SK-N-SH (cell line): Measurements from ENCODE around the gene RIPK4. TPM values are rescaled to one million over a fixed set of nuclear protein-coding genes. Genes with fewer than 3 reads are reported as not detected.
"Not testable (repeated sequence)": the region's sequence is repeated elsewhere in the genome, so short reads cannot be mapped to it uniquely, and the experiment has no call there.

Source experiments
- CTCF ChIA-PET: fragments of 300-600, 350-600 bp; formaldehyde crosslinking; extraction: SDS; loops from one replicate; lab custom pipeline; 2021; lab: Yijun Ruan, JAX
- POLR2A ChIA-PET: fragments of 350-600 bp; sonication (Branson Sonifier 250); formaldehyde crosslinking; extraction: SDS; loops from one replicate; lab custom pipeline; 2020; ENCODE audit warnings: antibody characterized with exemption, inconsistent platforms; lab: Yijun Ruan, JAX
- DNase-seq: peaks from one replicate; pipeline ENCODE4 v3.0.0; 2012
- H2AFZ ChIP-seq: fragments of 200-600 bp; sonication (generic); 2 replicates; pipeline ENCODE4 v1.8.1; 2016; ENCODE audit warnings: antibody characterized with exemption, mild to moderate bottlenecking, low read depth
- H3F3A ChIP-seq: fragments of 200-600 bp; sonication (generic); replicated peaks from 2 replicates; pipeline ENCODE3; 2016; ENCODE audit warnings: antibody characterized with exemption, mild to moderate bottlenecking; ENCODE audit not compliant: insufficient read depth
- H3K27ac ChIP-seq, 2 experiments: fragments of 200-500 bp in 1 of 2; fragments of 200-600 bp in 1 of 2; sonication (Bioruptor generic) in 1 of 2; sonication (generic), shearing (Covaris generic) in 1 of 2; 2 replicates each; pipeline versions ENCODE4 v1.5.1 to v1.6.1; 2014 to 2016; ENCODE audit warnings: low read depth in 2 of 2, inconsistent platforms in 1 of 2, low read length in 1 of 2, mild to moderate bottlenecking in 1 of 2, mixed read lengths in 1 of 2
- H3K27me3 ChIP-seq: fragments of 200-600 bp; sonication (generic), shearing (Covaris generic); 2 replicates; pipeline ENCODE4 v1.6.1; 2016; ENCODE audit warnings: mixed run types; ENCODE audit not compliant: insufficient read depth
- H3K36me3 ChIP-seq, 2 experiments: fragments of 200-500 bp in 1 of 2; fragments of 200-600 bp in 1 of 2; sonication (Bioruptor generic) in 1 of 2; sonication (generic) in 1 of 2; replicated peaks in 1 of 2; 2 replicates each; pipeline versions ENCODE3 to v1.5.1; 2014 to 2016; ENCODE audit warnings: low read length in 1 of 2, mild to moderate bottlenecking in 1 of 2; ENCODE audit not compliant: insufficient read depth in 2 of 2, control insufficient read depth in 1 of 2
- H3K4me1 ChIP-seq, 2 experiments: fragments of 200-500 bp in 1 of 2; fragments of 200-600 bp in 1 of 2; sonication (Bioruptor generic) in 1 of 2; sonication (generic), shearing (Covaris generic) in 1 of 2; 2 replicates each; pipeline versions ENCODE4 v1.5.1 to v1.6.1; 2014 to 2016; ENCODE audit warnings: low read depth in 1 of 2, low read length in 1 of 2, mixed run types in 1 of 2; ENCODE audit not compliant: insufficient read depth in 2 of 2, control insufficient read depth in 1 of 2
- H3K4me2 ChIP-seq: fragments of 200-600 bp; sonication (generic), shearing (Covaris generic); 2 replicates; pipeline ENCODE4 v1.6.1; 2017; ENCODE audit warnings: mixed run types
- H3K4me3 ChIP-seq, 2 experiments: fragments of 200-500 bp in 1 of 2; fragments of 200-600 bp in 1 of 2; sonication (Bioruptor generic) in 1 of 2; sonication (generic), shearing (Covaris generic) in 1 of 2; 2 replicates each; pipeline versions ENCODE4 v1.5.1 to v1.8.1; 2014 to 2016; ENCODE audit warnings: low read depth in 2 of 2, inconsistent platforms in 1 of 2, low read length in 1 of 2, mild to moderate bottlenecking in 1 of 2, mixed read lengths in 1 of 2, moderate library complexity in 1 of 2
- H3K79me2 ChIP-seq: fragments of 200-600 bp; sonication (generic); 2 replicates; pipeline ENCODE4 v1.8.1; 2017; ENCODE audit warnings: mild to moderate bottlenecking; ENCODE audit not compliant: insufficient read depth
- H3K9ac ChIP-seq: fragments of 200-600 bp; sonication (generic); 2 replicates; pipeline ENCODE4 v1.6.1; 2017; ENCODE audit warnings: mixed run types
- H3K9me2 ChIP-seq: fragments of 200-600 bp; sonication (generic); 2 replicates; pipeline ENCODE4 v1.6.1; 2017; ENCODE audit warnings: mixed run types
- H3K9me3 ChIP-seq: fragments of 200-600 bp; sonication (generic); 2 replicates; pipeline ENCODE4 v1.6.1; 2017; ENCODE audit warnings: mixed run types, mild to moderate bottlenecking, moderate library complexity
- H4K20me1 ChIP-seq: fragments of 200-600 bp; sonication (generic); 2 replicates; pipeline ENCODE4 v1.6.1; 2017; ENCODE audit warnings: mild to moderate bottlenecking, mixed run types; ENCODE audit not compliant: insufficient read depth
- CHD2 ChIP-seq: fragments of 150-350 bp; IDR thresholded peaks from 2 replicates; pipeline ENCODE4 v1.6.1; 2018; ENCODE audit warnings: low read length; ENCODE audit not compliant: partially characterized antibody
- FOXM1 ChIP-seq: IDR thresholded peaks from 2 replicates; pipeline ENCODE4 v1.4.0; 2012; ENCODE audit warnings: low read depth, mild to moderate bottlenecking
- MEF2A ChIP-seq: IDR thresholded peaks from 2 replicates; pipeline ENCODE4 v1.4.0; 2012; ENCODE audit warnings: low read depth, borderline replicate concordance
- NFIC ChIP-seq: IDR thresholded peaks from 2 replicates; pipeline ENCODE4 v1.4.0; 2012; ENCODE audit warnings: borderline replicate concordance
- POLR2AphosphoS5 ChIP-seq: IDR thresholded peaks from 2 replicates; pipeline ENCODE4 v1.6.1; 2012; ENCODE audit warnings: low read depth, low read length
- SMC3 ChIP-seq: IDR thresholded peaks from 2 replicates; pipeline ENCODE4 v1.6.1; 2012; ENCODE audit warnings: low read depth, low read length, improper control_type of control experiment
- TEAD4 ChIP-seq: IDR thresholded peaks from 2 replicates; pipeline ENCODE4 v1.4.0; 2012; ENCODE audit warnings: mild to moderate bottlenecking, borderline replicate concordance; ENCODE audit not compliant: insufficient read depth
- USF2 ChIP-seq: fragments of 150-350 bp; IDR thresholded peaks from 2 replicates; pipeline ENCODE4 v1.6.1; 2017; ENCODE audit warnings: antibody characterized with exemption, low read length, low read depth, borderline replicate concordance
- WGBS: methylation state at CpG from one replicate; pipeline ENCODE4 v1.1.6; 2017; ENCODE audit warnings: low lambda C conversion rate; 5-methylcytosine and 5-hydroxymethylcytosine counted together
- polyA plus RNA-seq, 3 experiments: library from polyadenylated mRNA; depleted of rRNA; stranded (reverse); fragments of >200 nt; gene quantifications; 2 replicates each; pipeline ENCODE4 v1.2.3, GENCODE V29; 2012
- TF ChIP-seq, protein P1 (sequence below): IDR thresholded peaks from 2 replicates; pipeline ENCODE4; 2012

Gene RIPK4
- polyA plus RNA-seq, 1 of the 3 experiments (the other 2 are of a cell fraction) = 11.0 TPM

DNA sequence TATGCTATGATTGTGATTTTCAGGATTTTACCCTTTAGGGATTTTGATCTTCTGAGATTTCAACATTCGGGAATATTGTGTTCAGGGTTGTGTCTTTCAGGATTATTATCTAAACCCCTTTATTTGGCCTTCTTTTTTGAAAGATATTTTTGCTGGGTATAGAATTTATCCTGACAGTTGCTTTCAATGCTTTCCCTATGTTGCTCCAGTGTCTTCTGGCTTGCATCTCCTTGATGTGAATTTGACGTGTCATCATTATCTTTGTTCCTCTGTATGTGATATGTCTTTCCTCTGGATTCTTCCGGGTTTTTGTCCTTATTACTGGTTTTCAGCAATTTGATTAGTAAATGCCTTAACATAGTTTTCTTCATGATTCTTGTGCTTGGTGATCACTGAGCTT is 25.9 kb upstream of the RIPK4 start (continued):
- TF ChIP-seq USF2 = no peak
- TF ChIP-seq CHD2 = no peak
- no peak for TF ChIP-seq TEAD4
- TF ChIP-seq, all 33 proteins: peak for 0

- no peaks in the 10 kb centered on the region for H3K9me3 ChIP-seq
- H3K79me2 ChIP-seq = no peaks in the 10 kb centered on the region
- peak overlapping the region; percentile 45; the same call in 1 of the 2 replicates for H2AFZ ChIP-seq
- H3K9me2 ChIP-seq = no peaks in the 10 kb centered on the region
- no peak overlapping the region for H3K4me3 ChIP-seq
- peak overlapping the region; percentile 57; the same call in 1 of the 2 replicates for H3K4me2 ChIP-seq
- no peak for TF ChIP-seq SMC3
- no peak for TF ChIP-seq NFIC
- no peak for TF ChIP-seq MEF2A
- TF ChIP-seq POLR2AphosphoS5 = no peak
- TF ChIP-seq, protein P1, sequence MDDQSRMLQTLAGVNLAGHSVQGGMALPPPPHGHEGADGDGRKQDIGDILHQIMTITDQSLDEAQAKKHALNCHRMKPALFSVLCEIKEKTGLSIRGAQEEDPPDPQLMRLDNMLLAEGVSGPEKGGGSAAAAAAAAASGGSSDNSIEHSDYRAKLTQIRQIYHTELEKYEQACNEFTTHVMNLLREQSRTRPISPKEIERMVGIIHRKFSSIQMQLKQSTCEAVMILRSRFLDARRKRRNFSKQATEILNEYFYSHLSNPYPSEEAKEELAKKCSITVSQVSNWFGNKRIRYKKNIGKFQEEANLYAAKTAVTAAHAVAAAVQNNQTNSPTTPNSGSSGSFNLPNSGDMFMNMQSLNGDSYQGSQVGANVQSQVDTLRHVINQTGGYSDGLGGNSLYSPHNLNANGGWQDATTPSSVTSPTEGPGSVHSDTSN = peak; percentile 10; the same call in 1 of the 2 replicates
- TF ChIP-seq USF2 = no peak
- no peak for TF ChIP-seq FOXM1
- H3K27ac ChIP-seq = peak overlapping the region in 1 of 2 experiments; percentile 10; a peak in 1 of 4 replicates
- POLR2A ChIA-PET = no interaction called here
- H3K36me3 ChIP-seq = no peaks in the 10 kb centered on the region
- H4K20me1 ChIP-seq = no peaks in the 10 kb centered on the region
- no peak overlapping the region for H3K9ac ChIP-seq
- CTCF ChIA-PET = interaction anchor here (0.6 to 3.3 kb wide), 5 partner anchors 8 to 331 kb away, joined by 3 to 16 read pairs (median 6); no protein-coding TSS in a partner anchor
- no peaks in the 10 kb centered on the region for H3F3A ChIP-seq
- DNase-seq = no peak
- H3K4me1 ChIP-seq = peaks cover 0 to 6% of the 10 kb centered on the region in 2 experiments; a peak in 1 of 4 replicates
- 33% methylated on average over 10 of the region's 13 CpGs for WGBS
- no peaks in the 10 kb centered on the region; the same call in 1 of the 2 replicates for H3K27me3 ChIP-seq
Measured at GRCh38 chr21:41786509-41786987, 19.7 kb upstream of the RIPK4 start.

DNA sequence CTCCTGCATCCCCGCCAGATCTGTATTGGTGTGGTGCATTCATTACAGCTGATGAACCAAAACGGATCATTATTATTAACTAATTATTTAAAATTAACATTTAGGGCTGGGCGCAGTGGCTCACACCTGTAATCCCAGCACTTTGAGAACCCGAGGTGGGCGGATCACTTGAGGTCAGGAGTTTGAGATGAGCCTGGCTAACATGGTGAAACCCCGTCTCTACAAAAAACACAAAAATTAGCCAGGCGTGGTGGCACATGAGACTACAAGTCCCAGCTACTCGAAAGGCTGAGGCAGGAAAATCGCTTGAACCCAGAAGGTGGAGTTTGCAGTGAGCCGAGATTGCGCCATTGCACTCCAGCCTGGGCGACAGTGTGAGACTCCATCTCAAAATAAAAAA is 18.4 kb upstream of the RIPK4 start:
- WGBS = 94% methylated on average over 12 of the region's 12 CpGs
- POLR2A ChIA-PET = not testable (repeated sequence)
- CTCF ChIA-PET = interaction anchor here (2.0 to 2.5 kb wide), 2 partner anchors 31 to 332 kb away, joined by 6 to 8 read pairs; no protein-coding TSS in a partner anchor

More for the DNA sequence above, 18.4 kb upstream of the RIPK4 start:
- not testable (repeated sequence) for H3K79me2 ChIP-seq, H3F3A ChIP-seq, H3K4me3 ChIP-seq, H3K9ac ChIP-seq, DNase-seq, H3K4me1 ChIP-seq, H3K4me2 ChIP-seq, H3K9me2 ChIP-seq, H3K9me3 ChIP-seq, H3K27ac ChIP-seq, H4K20me1 ChIP-seq, H3K27me3 ChIP-seq, H3K36me3 ChIP-seq, H2AFZ ChIP-seq
